Urothelium cell line (cell line): Measurements from ENCODE around the gene UNK.
A peak's percentile ranks its signal among the peaks of the same experiment; 100 is the strongest.
"Not testable (repeated sequence)": the region's sequence is repeated elsewhere in the genome, so short reads cannot be mapped to it uniquely, and the experiment has no call there.

ENCODE experiments used
- DNase-seq: peaks from one replicate; pipeline ENCODE4 v3.0.0; 2011; ENCODE audit warnings: low spot score, mixed read lengths
- FAIRE-seq: peaks from 2 replicates; lab custom pipeline; 2011; peaks lifted over from hg19 to GRCh38; lab: Jason Lieb, UNC

Gene UNK

DNA sequence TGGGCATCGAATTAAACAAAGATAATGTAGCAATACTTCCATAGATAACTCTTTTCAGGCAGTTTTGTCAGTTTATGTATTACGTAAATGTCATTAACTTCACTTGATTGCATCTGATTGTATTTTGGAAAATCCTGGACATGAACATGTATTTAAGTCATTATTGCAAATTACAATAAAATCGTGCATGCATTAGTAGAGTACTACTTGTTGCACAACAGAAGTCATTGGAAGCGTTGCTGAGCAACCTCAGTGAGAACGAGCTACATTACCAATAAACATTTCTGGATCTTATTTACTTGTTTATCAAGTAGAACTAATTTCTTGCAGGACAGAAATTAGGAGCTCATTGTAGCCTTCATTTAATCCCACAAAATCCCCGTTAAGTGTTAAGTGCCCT, 6.6 kb downstream of the UNK start:
- FAIRE-seq (no peak), DNase-seq (no peak)

GRCh38 chr17:75793460-75793859, 8.9 kb downstream of the UNK start:
- DNase-seq, result no peak
- no peak for FAIRE-seq

DNA sequence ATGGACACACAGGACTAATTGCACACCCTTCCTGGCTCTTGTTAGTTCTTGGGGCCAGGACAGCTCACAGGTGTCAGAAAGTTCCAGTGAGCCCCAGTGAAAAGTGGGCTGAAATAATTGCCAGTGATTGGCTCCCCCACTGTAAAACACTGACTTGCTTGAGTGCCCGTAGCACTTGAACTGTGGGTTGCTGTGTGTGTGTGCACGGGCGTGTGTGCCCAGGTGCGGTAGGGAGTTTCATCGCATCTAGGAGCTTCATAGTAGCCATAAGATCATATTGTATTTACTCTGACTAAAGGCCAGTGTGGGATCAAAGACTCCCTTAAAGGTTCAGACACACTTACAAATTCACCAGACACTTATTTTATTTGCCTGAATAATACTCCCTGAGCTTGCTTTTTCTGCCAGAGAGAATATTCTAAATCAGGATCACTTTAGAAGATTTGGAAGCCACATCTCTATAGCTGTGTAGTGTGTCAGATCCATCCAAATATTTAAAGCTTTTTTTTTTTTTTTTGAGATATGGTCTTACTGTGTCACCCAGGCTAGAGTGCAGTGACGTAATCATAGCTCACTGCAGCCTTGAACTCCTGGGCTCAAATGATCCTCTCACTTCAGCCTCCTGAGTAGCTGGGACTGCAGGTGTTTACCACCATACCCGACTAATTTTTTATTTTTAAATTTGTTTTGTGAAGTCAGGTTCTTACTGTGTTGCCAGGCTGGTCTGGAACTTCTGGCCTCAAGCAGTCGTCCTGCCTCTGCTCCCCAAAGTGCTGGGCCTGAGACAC, 11.4 kb downstream of the UNK start:
- no peak for FAIRE-seq
- DNase-seq, result no peak

- DNase-seq (no peak), FAIRE-seq (no peak)
These were observed 14.8 kb downstream of the UNK start for GRCh38 chr17:75799402-75799801.

DNA sequence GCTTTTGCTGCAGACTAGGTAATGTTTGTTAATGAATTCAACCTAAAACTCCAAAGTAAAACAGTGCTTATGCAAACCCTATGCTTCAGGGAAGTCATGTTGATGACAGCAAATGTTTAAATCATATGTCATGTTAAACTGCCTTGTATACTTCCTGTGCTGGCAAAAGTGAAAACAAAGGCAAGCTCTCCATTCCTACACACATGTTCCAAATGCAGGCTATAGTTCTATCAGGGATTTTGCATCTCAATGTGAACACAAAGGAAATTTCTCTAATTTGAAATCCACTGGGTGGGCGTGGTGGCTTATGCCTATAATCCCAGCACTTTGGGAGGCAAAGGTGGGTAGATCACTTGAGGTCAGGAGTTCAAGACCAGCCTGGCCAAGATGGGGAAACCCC, 19.3 kb downstream of the UNK start:
- no peak for FAIRE-seq
- DNase-seq, result no peak

- DNase-seq (no peak), FAIRE-seq (no peak)
These were observed 22.4 kb downstream of the UNK start for GRCh38 chr17:75806822-75807500.

GRCh38 chr17:75807861-75808260, 23.3 kb downstream of the UNK start:
- DNase-seq (no peak), FAIRE-seq (no peak)

GRCh38 chr17:75808549-75808904, 23.9 kb downstream of the UNK start:
- FAIRE-seq (no peak), DNase-seq (no peak)

- FAIRE-seq (no peak), DNase-seq (no peak)
These were observed 24.5 kb downstream of the UNK start for GRCh38 chr17:75808905-75809621.

DNA sequence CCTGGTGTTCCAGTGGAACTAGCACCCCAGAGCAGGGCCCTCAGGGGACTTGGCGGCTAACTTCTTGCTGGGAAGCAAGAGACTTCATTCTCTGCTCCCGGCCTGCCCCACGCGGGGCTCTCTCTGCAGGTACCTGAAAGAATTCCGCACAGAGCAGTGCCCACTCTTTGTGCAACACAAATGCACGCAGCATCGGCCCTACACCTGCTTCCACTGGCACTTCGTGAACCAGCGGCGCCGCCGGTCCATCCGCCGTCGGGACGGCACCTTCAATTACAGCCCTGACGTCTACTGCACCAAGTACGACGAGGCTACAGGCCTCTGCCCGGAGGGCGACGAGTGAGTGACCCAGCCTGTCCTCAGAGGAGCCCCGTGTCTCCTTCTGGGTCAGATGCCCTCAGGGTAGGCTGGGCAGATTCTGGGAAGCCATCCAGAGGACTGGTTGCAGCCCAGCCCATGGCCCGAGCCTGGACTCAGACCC, 25.1 kb downstream of the UNK start:
- DNase-seq (no peak), FAIRE-seq (no peak)

DNA sequence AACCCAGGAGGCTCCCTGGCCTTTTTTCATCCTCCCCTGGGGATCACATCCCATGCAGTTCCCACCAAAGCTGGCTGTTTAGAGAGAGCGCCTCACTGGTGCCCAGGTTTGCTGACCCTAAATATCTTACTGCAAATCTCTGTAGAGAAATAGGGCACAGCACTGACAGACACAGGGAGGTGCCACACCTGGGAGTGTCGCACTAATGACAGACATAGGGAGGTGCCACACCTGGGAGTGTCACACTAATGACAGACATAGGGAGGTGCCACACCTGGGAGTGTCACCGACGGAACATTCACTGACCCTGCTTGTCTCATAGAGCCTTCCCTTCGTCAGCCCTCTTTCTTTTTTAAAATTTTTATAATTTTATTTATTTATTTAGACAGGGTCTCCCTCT, 25.6 kb downstream of the UNK start:
- no peak for FAIRE-seq

DNA sequence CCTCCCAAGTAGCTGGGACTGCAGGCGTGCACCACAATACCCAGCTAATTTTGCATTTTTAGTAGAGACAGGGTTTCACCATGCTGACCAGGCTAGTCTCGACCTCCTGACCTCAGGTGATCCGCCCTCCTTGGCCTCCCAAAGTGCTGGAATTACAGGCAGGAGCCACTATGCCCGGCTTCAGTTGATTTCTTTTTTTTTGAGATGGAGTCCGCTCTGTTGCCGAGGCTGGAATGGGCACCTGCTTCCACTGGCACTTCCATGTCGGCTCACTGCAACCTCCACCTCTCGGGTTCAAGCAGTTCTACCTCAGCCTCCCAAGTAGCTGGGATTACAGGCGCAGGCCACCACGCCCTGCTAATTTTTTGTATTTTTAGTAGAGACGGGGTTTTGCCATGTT, 26.1 kb downstream of the UNK start:
- FAIRE-seq, result peak; percentile 66
- not testable (repeated sequence) for DNase-seq

More for the DNA sequence above, 25.6 kb downstream of the UNK start:
- no peak for DNase-seq

- FAIRE-seq (peak; percentile 35), DNase-seq (no peak)
These were observed 26.6 kb downstream of the UNK start for GRCh38 chr17:75811174-75811573.

DNA sequence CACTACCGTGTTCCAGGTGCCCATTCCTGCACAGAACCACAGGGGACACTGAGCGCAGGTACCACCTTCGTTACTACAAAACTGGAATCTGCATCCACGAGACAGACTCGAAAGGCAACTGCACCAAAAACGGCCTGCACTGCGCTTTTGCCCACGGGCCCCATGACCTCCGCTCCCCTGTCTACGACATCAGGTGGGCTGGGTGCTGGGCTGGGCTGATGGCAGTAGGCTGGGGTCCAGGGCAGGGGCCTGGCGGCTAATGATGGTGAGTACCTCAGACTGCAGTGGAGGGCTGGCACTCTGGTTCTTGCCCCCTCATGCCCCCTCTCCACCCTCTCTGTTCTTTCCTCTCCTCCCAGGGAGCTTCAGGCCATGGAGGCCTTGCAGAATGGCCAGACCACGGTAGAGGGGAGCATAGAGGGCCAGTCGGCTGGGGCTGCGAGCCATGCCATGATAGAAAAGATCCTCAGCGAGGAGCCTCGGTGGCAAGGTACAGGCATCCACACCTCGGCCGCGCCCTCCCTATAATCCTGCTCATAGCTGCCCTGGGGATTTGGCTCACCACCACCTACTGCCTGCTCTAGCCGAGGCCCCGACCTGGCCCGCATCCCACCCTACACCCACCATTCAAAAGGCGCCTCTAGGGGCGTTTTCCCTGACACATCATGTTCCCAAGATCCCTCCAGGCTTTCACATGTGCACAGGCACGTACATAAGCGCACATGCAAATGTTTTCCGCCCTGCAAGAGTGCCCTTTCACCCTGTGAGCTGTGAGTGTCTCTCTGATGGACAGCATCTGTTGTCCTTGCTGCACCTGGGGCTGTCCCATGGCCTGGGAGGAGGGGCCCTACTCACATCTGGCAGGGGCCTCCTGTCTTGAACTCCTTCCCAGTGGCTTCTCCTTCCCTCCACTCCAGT, 27.7 kb downstream of the UNK start:
- FAIRE-seq, result no peak
- no peak for DNase-seq

- no peak for DNase-seq
- FAIRE-seq, result peak; percentile 82
These were observed 28.7 kb downstream of the UNK start for GRCh38 chr17:75813081-75814020.

GRCh38 chr17:75814021-75814395, 29.4 kb downstream of the UNK start:
- DNase-seq, result no peak
- no peak for FAIRE-seq

DNA sequence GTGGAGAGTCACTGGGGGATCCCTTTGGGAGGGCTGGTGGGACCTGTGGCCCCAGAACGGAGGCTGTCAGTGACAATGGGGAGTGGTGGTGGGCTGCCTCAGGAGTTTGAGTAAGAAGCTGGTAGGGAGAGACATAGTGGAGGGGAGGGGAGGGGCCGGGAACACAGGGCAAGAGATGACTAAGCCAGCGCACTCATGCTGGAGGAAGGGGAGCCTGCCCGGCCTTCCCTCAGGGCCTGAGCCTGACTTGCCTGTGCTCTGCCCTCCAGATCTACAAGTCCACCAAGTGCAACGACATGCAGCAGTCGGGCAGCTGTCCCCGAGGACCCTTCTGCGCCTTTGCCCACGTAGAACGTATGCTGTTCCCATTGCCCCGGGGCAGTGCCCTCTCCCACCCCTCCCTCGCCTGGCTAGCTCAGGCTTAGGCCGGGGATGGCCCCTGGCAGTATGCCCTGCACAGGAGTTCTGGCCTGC, 30.3 kb downstream of the UNK start:
- peak; percentile 45 for DNase-seq
- peak; percentile 17 for FAIRE-seq

GRCh38 chr17:75815399-75815798, 30.8 kb downstream of the UNK start:
- no peak for DNase-seq
- FAIRE-seq, result no peak

DNA sequence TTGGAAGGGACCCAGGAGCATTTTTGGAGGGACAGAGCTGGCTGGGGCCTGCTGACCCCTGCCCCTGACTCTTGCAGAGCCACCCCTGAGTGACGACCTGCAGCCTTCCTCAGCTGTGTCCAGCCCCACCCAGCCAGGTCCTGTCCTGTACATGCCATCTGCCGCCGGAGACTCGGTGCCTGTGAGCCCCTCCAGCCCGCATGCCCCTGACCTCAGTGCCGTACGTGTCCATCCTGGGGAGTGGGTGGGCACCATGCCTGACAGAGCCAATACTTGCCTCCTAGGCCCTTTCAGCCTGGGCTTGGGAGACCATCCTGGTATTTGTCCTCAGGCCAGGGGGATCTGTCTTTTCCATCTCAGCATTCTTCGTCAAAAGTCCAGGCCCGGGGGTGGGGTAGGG, 32.1 kb downstream of the UNK start:
- no peak for FAIRE-seq
- no peak for DNase-seq

DNA sequence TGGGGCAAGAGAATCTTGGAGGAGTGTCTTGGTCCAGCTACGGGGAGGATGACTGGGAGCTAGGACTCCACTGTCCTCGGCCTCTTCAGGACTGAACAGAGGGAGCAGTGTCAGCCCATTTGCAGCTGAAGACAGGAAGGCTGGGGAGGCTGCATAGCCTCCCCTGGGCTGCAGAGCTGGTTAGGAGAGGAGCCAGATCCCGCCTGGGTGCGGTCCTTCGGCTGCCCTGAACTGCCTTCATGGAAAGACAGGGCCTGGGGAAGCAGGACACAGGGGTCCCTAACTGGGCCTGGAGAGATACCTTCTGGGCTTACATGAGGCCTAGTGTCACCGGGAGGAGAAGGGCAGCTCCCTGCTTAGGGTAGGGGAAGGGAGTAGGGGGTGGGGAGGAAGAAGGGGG, 33.0 kb downstream of the UNK start:
- DNase-seq (no peak), FAIRE-seq (no peak)
